Measurements from ENCODE around the gene TNFSF4.

TNFSF4 gene

DNA sequence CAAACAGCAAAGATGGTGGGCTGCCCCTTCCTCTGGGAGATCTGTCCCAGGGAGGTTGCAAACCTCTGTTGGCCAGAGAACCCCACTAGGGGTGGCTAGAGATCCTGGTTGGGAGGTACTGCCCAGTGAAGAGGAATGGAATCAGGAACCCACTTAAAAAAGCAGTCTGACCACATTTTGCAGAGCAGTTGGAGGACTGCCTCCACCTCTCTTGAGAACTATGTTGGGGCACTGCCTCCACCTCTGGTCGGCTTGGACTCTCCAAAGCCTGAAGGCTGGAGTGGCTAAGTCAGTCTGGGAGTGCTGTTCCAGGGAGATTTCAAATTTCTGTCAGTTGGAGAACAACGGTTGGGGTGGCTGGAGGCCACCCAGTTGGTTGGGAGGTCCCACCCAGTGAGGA is 58.6 kb downstream of the TNFSF4 start:
- TF ChIP-seq CTCF (IDR thresholded peaks at IDR 0.05; ENCODE audit: low read depth, low read length) = no peak
- no peak overlapping the region for H3K4me3 ChIP-seq (ENCODE audit: low read depth, low read length)

DNA sequence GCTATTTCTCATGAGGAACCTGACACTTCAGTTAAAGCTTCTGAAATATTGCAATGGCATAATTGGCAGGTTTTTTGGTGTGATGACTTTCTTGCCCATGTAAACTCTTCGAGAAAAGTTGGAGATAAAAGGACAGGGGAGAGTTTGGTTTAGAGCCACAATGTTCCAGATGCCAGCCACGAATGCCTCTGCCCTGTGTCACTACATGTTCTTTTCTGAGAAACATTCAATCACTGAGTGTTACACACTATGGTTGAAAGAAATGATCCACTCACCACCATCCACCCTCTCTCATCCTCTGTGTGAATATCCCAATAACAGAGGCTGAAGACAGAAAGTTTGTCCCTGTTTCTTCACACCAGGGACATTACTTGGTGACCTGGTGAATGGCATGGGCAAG is 66.4 kb downstream of the TNFSF4 start:
- no peak for TF ChIP-seq CTCF (IDR thresholded peaks at IDR 0.05; ENCODE audit: low read depth, low read length)
- no peak overlapping the region for H3K4me3 ChIP-seq (ENCODE audit: low read depth, low read length)

GRCh38 chr1:173139706-173140105 is 67.4 kb downstream of the TNFSF4 start:
- TF ChIP-seq CTCF (IDR thresholded peaks at IDR 0.05; ENCODE audit: low read depth, low read length) = no peak

DNA sequence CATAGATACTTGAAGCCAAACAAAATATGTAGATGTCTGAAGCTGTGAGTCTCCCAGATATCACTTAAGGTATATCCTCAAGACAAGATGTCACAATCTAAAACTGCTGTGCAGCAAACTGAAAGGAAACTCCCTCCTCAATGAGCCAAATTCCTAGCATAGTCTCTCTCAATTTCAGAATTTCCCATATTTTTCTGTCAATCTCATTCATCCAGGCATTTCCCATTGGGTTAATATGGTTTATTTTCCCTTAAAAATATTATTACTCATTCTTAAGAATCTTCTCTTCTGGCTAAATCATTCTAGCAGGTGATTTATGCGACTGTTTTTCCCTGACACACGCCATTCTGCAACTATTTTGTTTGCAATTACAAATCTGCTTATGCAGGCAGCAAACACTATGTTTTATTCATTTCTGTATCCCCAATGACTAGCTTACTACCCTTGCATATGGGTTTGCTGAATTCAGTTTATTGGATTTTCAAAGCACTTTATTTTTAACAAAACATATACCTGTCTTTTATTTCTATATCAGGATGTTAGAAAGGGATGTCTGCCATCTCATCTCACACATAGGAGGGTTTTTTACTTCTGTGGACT is 69.9 kb downstream of the TNFSF4 start:
- H3K4me3 ChIP-seq (ENCODE audit: low read depth, low read length) = no peak overlapping the region
- no peak for TF ChIP-seq CTCF (IDR thresholded peaks at IDR 0.05; ENCODE audit: low read depth, low read length)

More at GRCh38 chr1:173139706-173140105, 67.4 kb downstream of the TNFSF4 start:
- no peak overlapping the region for H3K4me3 ChIP-seq (ENCODE audit: low read depth, low read length)

- TF ChIP-seq CTCF (IDR thresholded peaks at IDR 0.05; ENCODE audit: low read depth, low read length) = no peak
- no peak overlapping the region for H3K4me3 ChIP-seq (ENCODE audit: low read depth, low read length)
These were observed 72.3 kb downstream of the TNFSF4 start for GRCh38 chr1:173134800-173135199.

- TF ChIP-seq CTCF (IDR thresholded peaks at IDR 0.05; ENCODE audit: low read depth, low read length) = no peak
These were observed 73.1 kb downstream of the TNFSF4 start for GRCh38 chr1:173134029-173134428.

More at GRCh38 chr1:173134029-173134428, 73.1 kb downstream of the TNFSF4 start:
- no peak overlapping the region for H3K4me3 ChIP-seq (ENCODE audit: low read depth, low read length)
